ENCODE data around the gene SDHD.

- TF ChIP-seq CTCF (IDR thresholded peaks at IDR 0.05): no peak
- no peak for TF ChIP-seq POLR2A (IDR thresholded peaks at IDR 0.05)
- no peak for TF ChIP-seq EP300 (IDR thresholded peaks at IDR 0.05)
Measured at GRCh38 chr11:112042161-112042960, 44.3 kb upstream of the SDHD start.
